ENCODE data around the gene SKP2.
"Not testable (repeated sequence)": the region's sequence is repeated elsewhere in the genome, so short reads cannot be mapped to it uniquely, and the experiment has no call there.

SKP2 gene

DNA sequence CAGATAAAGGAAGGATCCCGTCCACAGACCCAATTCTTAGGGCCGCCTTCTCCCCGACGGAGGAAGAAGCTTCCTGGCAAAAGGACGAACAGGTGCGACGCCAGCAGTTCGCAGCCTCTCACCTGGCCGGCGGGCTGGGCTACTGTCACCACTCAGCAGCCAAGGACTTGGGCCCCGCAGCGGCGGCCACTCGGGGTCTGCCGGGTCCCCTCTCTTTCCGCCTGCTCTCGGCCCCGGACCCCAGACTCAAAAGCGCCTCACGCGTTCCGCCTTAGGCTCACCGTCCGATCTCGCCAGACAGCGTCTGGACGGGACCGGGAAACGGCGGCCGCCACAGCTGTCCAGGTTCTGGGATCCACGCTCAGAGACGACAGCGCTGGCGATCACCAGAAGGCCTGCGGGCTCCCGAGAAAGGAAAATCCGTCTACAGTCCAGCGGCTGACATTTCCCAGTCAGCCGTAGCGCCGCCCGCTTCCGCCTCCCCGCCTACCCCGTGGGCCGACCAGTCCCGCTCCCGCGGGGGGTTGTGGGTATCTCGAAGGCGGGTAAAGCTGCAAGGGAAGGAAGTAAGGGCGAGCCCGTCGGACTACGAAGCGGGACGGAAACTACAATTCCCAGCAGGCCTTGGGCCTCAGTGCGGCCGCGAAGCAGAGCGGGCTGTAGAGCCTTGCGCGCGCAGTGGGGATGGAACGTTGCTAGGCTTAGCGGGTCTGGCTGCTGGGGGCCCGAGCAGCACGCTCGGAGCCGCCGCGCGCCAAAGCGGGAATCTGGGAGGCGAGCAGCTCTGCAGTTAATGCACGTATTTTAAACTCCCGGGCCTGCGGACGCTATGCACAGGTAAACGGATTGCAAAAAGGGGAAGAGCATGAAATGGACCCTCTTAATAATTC is at the start of gene SKP2, which contains the start of gene LMBRD2:
Gene SKP2, plus strand, starts transcription at position 678 of the 890 bp plus-strand sequence. Its CDS starts 152 bp downstream, at position 830.
Gene LMBRD2, minus strand, starts transcription at position 454 of the 890 bp plus-strand sequence. CDS start 8,538 bp downstream, outside the sequence.
- DNase-seq = peak; percentile 93

DNA sequence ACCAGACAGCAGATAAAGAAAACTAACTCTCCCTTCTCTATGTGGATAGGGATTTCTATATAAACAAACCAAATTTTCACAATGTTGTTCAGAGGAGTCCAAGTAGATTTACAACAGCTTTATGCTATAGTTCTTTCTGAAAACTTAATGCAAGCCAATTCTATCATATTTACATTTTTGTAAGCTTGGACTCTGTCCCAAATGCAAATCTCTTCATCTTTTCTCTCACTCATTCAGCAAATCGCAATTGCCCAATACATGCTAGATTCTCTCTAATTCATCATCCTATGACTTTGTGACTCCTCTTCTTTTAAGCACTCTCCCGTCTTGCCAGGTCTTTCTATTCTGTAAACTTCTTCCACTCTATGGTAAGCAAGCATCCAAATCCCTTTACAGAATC is 46.1 kb upstream of the SKP2 start:
- no peak for DNase-seq

DNA sequence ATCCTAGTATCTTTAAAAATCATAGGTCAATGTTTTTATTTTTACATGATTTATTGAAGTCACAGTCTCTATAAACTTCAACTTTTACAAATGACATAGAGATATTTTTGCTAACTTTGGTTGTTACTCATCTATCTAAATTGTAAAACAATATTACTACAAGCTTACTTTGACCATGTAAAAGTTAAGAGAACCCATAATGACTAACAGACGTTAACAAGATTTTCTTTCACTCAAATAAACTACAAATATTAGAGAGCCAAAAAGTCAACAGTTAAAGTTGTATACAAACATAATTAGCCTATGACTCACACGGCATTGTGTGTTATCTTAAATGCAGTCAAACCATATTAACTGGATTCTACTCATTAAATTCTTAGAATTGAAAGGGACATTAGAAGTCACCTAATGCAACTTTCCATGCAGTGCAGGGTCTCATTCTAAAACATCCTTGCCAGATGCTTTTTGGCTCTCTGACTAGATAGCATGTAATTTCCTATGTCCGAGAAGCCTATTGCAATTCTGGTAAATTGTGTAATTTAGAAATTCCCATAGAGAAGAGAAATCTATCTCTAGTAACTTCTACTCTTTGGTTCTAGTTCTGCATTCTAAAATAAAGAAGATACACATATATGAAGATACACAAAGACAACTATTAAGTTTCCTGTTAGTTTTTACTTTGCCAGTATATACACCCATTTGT is 43.0 kb upstream of the SKP2 start:
- DNase-seq = no peak

DNA sequence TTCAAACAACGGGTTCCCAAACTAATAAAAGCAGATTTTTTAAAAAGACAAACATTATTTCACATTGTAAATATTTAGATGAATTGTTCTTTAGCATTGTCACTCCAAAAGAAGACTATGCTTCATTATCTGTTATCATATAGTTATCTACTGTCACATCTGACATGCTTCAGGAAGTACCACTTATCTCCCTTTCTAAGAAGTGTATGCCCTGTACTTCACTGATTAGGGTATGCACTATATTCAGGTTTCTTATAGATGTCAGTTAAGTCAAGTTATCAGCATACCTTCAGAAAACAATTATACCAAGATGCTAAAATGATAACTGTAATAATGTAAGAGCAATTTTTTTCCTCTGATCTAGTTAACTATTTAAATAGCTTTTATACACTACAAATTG is 40.7 kb upstream of the SKP2 start:
- DNase-seq = no peak

DNA sequence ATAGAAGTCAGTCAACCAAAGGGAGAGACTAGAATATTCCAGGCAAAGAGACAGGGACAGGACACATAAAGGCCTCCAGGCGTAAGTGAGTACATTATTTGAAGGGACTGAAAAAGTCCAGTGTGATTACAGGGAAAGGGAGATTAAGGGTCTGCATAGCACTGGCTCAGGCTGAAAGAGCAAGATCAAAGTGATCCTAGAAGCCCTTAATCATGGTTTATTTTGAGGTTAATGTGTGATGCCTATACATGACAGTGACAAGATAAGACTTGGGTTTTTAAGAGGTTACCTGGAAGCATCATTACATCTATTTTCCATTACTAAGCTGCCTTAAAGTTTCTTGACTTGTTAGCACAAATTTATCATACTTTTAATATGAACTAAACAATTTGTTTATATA is 26.0 kb upstream of the SKP2 start:
- no peak for DNase-seq

DNA sequence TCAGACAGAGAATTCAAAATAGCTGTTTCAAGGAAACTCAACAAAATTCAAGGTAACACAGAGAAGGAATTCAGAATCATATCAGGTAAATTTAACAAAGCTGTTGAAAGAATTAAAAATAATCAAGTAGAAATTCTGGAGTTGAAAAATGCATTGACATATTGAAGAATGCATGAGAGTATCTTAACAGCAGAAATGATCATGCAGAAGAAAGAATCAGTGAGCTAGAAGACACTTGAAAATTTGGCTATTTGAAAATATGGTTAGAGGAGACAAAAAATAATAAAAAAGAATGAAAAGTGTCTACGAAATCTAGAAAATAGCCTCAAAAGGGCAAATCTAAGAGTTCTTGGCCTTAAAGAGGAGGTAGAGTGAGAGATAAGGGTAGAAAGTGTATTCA is 23.1 kb upstream of the SKP2 start:
- no peak for DNase-seq

DNA sequence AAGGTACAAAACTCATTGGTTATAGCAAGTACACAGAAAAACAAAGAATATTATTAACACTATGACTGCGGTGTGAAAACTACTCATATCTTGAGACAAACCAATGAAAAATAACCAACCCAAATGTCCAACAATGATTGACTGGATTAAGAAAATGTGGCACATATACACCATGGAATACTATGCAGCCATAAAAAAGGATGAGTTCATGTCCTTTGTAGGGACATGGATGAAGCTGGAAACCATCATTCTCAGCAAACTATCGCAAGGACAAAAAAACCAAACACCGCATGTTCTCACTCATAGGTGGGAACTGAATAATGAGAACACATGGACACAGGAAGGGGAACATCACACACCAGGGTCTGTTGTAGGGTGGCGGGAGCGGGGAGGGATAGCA is 22.2 kb upstream of the SKP2 start:
- not testable (repeated sequence) for DNase-seq

DNA sequence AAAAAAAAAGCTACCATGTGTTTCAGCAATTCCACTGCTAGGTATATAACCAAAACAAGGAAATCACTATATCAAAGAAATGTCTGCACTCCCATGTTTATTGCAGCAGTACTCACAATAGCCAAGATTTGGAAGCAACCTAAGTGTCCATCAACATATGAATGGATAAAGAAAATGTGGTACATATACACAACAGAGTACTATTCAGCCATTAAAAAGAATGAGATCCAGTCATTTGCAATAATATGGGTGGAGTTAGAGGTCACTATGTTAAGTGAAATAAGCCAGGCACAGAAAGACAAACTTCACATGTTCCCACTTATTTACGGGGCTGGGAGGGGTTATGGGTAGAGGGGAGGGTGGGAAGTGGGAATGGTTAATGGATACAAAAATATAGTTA is 18.9 kb upstream of the SKP2 start:
- DNase-seq = not testable (repeated sequence)

DNA sequence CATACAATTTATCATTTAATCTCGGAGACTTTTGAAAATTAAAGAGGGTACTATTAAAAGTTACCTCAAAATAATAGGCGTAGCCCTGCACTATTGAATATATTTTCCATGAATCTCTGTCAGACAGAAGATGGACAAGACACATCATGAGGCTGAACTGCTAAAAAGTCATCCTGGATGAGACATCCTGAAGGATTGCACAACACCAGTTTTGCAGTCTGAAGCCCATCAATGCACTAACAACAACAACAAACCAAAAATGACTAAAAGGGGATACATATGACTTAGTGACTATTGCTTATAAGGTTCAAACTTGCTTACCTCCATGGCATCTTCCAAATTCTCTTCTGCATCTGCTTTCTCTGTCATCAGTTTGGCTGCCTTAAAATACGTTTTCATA is 15.9 kb upstream of the SKP2 start:
- no peak for DNase-seq

DNA sequence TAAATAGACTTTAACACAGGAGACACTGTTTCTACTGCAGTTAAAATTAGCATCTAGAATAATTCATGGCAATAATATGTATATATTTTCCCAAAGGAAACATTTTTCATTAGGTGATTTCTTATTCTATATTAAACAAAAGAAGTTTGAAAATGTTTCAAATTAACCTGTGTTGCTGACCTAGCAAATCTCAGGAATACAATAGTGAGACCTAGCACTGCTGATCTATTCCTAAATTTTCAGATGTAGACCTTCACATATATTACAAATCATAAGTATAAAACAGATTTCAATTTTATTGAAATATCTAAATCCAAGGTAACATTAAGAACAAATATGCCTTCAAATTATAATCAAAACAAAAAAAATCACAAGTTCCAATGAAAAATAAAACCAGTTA is 15.3 kb upstream of the SKP2 start:
- no peak for DNase-seq

DNA sequence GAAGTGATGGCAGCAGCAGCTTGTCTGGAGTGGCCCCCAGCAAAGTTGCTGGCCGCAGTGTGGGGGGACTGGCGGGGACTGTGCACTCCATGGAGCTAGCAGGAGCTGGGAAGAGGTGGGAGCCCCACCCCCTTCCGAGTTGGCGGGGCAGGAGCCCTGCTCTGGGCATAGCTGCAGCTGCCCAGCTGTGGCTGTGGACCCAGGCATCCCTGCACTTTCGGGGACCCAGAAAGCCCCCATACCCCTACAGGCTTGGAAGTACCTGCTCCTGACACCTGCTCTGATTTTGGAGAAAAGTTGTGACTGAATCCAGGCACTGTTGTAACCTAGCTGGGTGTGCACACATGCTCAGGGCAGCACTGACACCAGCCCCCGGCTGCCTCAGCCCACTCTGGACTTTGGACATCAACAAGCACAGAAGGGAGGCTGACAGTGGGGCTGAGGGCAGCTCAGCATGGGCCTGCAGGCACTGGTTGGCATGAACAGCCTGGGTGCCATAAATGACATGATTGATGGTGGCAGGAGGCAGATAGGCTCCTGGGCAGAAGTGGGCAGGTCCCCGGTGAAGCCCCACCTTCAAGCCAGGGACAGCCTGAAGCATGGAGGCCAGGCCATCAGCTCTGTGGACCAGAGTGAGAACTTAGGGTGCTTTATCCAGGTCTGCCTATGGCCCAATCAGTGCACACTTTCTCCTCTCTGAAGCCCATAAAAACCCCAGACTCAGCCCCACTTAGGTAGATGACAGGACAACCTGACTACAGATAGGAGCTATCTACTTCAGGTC is 12.8 kb upstream of the SKP2 start:
- DNase-seq = no peak

DNA sequence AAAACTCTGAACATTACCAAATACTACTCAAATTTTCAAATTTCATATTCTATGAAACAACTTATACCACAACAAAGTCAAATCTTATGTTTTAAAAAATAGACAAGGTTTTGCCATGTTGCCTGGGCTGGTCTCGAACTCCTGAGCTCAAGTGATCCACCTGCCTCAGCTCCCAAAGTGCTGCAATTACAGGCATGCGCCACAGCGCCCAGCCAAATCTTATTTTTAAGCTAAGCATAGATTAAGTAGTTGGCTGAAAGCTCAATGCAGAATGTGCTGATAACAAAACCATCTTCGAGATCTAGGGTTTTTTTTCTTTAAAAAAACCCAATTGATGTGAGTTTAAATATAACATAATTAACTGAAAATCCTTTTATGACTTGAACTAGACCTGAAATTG is 6.6 kb upstream of the SKP2 start:
- no peak for DNase-seq

DNA sequence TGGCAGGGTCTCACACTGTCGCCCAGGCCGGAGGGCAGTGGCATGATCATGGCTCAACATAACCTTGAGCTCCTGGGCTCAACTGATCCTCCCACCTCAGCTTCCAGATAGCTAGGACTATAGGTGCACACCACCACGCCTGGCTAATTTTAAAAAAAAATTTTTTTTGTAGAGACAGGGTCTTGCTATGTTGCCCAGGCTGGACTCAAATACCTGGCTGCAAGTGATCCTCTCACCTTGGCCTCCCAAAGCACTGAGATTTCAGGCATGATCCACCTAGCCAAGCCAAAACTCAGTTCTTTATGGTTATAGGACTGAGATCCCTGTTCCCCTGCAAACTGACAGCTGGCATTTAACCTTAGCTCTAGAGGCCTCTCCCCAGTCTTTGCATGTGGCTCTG is 5.5 kb upstream of the SKP2 start:
- DNase-seq = no peak

DNA sequence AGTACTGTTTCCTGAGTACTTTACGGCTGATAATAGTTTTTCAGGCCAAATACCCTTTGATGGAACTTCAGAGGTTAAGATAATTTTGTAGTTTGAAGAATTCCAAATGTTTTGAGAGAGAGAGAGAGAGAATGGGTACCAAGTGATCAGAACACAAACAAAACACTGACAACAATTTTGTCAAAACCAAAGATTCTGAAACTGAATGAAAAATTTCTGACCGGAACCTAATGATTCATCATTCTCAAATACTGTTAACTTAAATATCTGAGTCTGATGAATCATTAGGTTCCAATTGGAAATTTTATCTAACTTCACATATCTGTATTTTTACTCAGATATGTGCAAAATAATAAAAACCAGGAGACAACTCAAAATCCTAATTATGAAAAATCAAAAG is 4.2 kb upstream of the SKP2 start:
- no peak for DNase-seq

DNA sequence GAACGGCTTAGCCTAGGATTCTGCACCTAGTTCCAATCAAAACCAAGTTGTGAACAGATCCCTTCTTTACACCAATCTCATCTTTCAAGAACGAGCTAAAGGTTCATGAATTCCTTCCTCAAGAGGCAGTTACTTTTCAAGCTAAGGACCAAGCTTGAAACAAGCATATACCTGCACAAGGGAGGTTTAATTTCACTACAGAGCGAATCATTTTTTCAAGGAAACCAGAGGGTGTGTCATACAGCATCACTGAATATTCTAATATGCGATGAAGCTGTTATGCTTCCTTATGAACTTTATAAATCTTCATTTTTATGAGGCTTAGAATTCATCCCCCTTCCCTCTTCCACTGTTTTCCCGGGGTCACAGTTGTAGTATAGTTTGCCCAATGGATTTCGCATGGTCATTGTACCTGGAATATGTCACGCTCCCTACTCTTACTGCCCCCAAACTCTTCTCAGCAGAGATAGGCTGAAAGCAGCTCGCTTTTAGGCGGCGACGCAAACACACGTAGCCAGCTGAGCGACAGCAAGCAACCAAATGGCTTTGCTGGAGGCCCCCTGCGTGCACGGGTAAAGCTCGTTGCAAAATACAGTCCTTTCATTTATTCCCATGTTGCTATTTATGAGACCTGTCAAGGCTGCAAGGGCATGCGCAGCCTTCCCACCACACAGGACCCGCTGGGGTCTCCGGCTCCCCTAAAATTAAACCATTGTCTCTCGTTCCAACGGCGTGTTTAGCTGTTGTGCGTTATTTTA is 1.1 kb upstream of the SKP2 start:
- DNase-seq = no peak

DNA sequence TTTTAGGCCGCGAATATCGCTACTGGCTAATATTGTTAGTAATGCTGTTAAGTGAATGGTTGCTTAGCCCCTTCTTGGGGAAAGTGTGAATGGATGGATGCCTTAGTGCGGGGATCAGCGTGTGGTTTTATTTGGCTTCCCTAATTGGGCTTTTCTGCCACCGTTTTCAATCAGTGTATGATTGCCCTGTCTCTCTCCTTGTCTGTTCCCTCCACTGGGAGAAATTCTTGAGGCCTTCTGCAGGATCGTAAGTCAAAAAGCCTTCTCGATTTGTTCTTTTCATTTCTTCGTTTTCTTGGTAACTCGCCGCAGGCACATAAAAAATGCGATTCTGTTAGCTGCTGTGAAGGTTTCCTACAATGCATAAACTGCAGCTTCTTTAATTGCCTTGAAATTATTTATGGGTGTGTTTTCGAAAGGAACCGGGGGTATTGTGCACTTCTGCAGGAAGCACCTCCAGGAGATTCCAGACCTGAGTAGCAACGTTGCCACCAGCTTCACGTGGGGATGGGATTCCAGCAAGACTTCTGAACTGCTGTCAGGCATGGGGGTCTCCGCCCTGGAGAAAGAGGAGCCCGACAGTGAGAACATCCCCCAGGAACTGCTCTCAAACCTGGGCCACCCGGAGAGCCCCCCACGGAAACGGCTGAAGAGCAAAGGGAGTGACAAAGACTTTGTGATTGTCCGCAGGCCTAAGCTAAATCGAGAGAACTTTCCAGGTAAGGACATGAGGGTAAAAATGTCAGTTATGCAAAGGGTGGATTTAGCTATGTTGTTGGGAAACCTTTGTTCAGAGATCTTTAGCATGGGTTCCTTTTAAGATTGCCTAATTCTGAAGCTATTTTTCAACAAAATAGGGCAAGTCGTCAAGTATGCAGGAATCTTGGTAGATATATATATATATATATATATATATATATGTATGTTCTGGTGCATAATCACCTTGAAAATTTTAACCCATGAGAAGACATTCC is 700 bp downstream of the SKP2 start:
- no peak for DNase-seq

DNA sequence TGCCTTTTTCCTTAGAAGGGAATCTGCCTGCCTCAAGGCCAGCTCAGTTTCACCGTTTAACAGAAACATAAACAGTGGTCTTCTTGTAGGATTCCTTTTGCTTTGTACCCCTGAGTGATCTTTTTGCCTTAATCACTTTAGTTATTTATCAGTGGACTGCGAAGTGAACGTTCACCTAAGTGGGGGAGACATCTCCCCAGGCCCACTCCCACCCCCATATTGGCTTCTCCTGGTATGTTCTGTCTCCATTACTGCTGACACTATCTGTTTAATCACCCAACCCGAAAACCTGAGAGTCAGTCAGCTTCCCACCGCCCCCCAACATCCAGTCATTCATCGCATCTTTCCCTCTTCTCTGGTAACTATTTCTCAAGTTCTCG is 1.4 kb downstream of the SKP2 start:
- DNase-seq = no peak

DNA sequence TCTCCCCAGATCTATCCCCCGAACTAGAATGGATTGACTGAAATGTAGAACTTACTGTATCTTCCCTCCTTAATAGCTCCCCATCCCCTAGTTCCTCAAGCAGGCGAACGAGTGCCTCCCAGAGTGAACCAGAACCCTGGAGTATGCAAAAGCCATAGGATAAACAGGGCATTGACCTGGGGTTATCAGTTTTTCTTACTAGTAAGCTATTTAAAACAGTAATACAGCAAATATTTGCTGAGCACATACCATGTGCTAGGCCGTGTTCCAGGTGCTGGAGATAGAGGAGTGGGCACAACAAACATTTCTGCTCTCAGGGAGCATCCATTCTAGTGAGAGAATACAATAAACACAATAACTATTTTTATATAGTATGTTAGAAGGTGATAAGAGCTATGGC is 1.8 kb downstream of the SKP2 start:
- no peak for DNase-seq

DNA sequence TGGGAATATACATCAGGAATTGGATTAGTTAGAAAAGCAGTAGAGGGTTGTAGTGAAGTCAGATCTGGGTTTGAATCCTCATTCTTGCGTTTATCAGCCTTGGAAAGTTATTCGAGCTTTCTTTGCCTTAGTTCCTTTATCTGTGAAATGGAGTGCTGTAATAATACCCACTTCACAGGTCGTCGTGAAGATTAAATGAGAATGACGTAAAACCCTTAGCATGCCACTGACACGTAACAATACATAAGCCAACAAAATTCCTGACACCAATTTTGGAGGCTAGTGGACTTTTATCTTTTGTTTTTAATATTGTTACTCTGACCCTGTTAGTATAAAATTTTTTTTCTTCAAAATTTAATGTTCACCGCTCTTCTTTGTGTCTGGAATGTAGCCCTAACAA is 3.4 kb downstream of the SKP2 start:
- DNase-seq = no peak

DNA sequence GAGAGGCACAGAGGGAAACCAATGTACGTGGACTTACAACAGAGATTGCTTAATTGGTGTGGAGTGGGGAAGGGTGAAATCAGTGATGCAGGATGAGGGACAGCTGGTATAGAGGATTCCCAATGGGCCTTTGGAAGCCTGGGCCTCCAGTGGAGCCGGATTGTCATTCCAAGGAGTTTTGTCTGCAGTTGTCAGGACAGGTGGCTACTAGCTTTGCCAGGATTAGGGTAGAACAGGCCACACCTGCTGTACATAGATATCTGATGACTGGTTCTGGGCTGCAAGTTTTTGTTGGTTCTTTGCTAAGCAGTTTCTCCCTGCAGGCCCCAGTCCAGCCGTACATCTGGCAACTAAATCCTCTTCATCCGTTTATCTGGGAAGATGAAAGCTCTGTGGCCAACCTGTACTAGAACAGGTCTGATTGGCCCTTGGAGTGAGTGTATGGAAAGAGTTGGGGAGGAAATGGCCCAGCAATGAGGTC is 4.2 kb downstream of the SKP2 start:
- no peak for DNase-seq

DNA sequence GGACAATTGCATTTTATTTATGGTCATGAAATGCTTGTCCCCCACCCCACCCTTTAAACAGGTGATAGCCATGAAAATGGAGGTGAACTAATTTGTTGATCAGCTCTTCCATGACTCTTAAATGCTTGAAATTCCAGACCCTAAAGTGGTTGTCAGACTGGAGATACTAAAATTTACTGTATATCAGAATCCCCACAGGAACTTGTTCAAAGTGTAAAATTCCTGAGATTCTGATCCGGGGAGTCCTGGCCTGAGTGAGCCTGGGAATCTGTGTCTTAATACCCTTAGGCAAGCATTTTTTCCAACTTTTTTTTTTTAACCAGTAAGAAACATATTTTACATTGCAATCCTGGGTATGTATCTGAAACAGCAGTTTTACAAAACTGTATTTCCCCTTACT is 4.7 kb downstream of the SKP2 start:
- DNase-seq = no peak
